ENCODE measurements around the gene MAB21L4.

The MAB21L4 gene

GRCh38 chr2:240895656-240896388 is at the start of gene MAB21L4:
MAB21L4 (minus strand) TSS chr2:240896156; CDS start chr2:240895997, 159 bp downstream.
- H3K27me3 Mint-ChIP-seq: no peaks in the 10 kb centered on the region
- H3K9me3 Mint-ChIP-seq: no peaks in the 10 kb centered on the region
- H3K36me3 Mint-ChIP-seq (ENCODE audit: low read depth): no peaks in the 10 kb centered on the region
- no peak within 1 kb of the TSS for H3K27ac Mint-ChIP-seq
- H3K4me1 Mint-ChIP-seq (ENCODE audit: low read depth): peaks cover 7% of the 10 kb centered on the region
- no peak within 1 kb of the TSS for H3K4me3 Mint-ChIP-seq

DNA sequence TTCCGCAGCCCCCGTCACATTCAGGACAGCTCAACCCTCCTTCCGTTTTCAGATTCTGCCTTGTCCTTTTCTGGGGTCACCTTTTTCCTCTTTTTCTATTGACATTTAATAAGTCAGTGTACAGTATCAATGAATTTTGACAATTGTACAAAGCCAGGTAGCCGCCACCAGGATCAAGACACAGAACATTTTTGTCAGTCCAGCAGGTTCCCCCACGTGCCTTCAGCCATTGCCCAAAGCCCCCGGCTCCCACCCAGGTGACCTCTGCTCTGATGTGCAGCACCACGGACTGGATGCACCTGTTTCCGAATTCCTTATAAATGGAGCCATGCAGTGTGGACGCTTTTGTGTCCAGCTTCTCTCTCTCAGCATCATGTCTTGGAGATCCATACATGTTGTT is 40.1 kb upstream of the MAB21L4 start:
- Mint-ChIP-seq H3K36me3 (ENCODE audit: low read depth) (no peaks in the 10 kb centered on the region), H3K4me1 (ENCODE audit: low read depth) (no peaks in the 10 kb centered on the region), H3K4me3 (no peak overlapping the region), H3K27me3 (peaks cover 20% of the 10 kb centered on the region), H3K9me3 (peaks cover 11% of the 10 kb centered on the region), H3K27ac (no peak overlapping the region)

- Mint-ChIP-seq H3K4me1 (ENCODE audit: low read depth) (no peaks in the 10 kb centered on the region), H3K4me3 (no peak overlapping the region), H3K27me3 (peaks cover 14% of the 10 kb centered on the region), H3K9me3 (peaks cover 11% of the 10 kb centered on the region), H3K36me3 (ENCODE audit: low read depth) (no peaks in the 10 kb centered on the region), H3K27ac (no peak overlapping the region)
These were observed 39.3 kb upstream of the MAB21L4 start for GRCh38 chr2:240935103-240935876.

- Mint-ChIP-seq H3K9me3 (peaks cover 11% of the 10 kb centered on the region), H3K27me3 (peaks cover 10% of the 10 kb centered on the region), H3K4me3 (no peak overlapping the region), H3K4me1 (ENCODE audit: low read depth) (no peaks in the 10 kb centered on the region), H3K27ac (no peak overlapping the region), H3K36me3 (ENCODE audit: low read depth) (no peaks in the 10 kb centered on the region)
These were observed 38.7 kb upstream of the MAB21L4 start for GRCh38 chr2:240934701-240935102.

DNA sequence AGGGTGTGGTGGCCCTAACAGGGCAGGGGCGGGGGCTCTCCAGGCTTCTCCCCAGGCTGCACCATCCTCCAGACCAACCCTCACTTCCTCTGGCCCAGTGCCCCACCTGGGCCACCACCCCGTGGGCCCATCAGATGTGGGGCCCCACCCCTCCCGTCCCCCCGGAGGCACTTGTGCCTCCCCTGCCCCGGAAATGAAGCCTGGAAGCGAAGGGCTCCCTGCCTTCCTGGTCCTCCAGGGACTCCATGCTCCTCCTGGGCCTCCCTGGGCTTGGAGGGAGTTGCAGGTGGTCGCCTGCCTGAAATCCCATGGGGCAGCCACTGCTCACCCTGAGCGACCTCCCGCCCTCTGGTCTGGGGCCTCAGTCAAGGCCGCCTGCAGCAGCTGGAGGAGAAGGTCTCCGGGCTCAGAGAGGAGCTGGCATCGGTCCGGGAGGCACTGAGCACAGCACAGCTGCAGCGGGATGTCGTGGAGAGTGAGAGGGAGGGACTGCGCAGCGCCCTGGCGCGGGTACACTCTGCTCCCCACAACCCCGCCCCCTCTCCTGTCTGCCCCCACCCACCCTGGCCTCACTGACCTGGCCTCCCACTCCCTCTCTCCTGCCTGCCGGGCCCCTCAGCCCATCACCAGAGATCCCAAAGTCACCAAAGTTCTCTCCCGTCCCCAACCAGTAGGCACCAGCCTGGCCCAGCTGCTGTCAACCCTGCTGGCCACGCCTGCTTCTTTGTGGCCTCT is 38.2 kb upstream of the MAB21L4 start:
- Mint-ChIP-seq H3K9me3 (peaks cover 11% of the 10 kb centered on the region), H3K27me3 (peaks cover 8% of the 10 kb centered on the region), H3K4me1 (ENCODE audit: low read depth) (no peaks in the 10 kb centered on the region), H3K4me3 (no peak overlapping the region), H3K27ac (no peak overlapping the region), H3K36me3 (ENCODE audit: low read depth) (no peaks in the 10 kb centered on the region)

DNA sequence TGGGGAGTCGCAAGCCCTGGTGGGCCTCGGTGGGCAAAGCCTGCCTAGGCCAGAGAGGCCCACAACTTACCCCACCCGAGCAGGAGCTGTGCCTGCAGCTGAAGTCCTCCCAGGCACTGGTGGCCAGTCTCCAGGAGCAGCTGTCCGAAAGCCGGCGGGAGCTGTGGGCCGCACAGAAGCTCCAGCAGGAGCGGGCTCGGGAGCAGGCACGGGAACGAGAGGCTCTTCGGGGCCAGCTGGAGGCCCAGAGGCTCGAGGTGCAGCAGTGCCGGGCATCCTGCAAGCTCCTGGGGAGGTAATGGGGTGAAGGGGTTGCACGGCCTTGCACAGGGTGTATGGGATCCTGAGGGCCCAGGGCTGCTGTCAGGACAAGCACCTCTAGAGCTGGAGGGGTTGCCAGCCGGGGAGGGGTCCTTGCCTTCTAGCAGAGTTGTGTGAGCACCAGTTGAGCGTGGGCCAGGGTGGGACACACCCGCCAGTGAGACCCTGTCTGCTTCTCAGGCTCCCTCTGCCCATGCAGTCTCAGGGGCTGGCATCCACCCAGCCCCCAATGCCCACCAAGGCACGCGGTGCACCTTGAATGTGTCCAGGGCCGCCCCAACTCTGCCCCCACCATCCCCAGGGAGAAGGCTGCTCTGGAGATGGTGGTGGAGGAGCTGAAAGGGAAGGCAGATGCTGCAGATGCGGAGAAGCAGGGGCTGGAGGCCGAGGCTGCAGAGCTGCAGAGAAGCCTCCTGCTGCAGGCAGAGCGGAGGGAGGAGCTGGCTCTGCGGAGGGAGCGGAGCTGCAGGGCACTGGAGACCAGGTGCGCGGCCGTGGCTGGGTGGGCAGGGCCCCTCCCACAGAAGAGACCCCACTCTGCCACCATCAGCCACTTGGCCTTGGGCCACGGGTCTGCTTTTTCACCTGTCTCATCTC is 37.4 kb upstream of the MAB21L4 start:
- Mint-ChIP-seq H3K9me3 (peaks cover 8% of the 10 kb centered on the region), H3K4me3 (no peak overlapping the region), H3K27ac (no peak overlapping the region), H3K4me1 (ENCODE audit: low read depth) (no peaks in the 10 kb centered on the region), H3K27me3 (peaks cover 5% of the 10 kb centered on the region), H3K36me3 (ENCODE audit: low read depth) (no peaks in the 10 kb centered on the region)

- Mint-ChIP-seq H3K27me3 (peaks cover 3% of the 10 kb centered on the region), H3K4me1 (ENCODE audit: low read depth) (no peaks in the 10 kb centered on the region), H3K4me3 (no peak overlapping the region), H3K9me3 (peaks cover 6% of the 10 kb centered on the region), H3K27ac (no peak overlapping the region), H3K36me3 (ENCODE audit: low read depth) (no peaks in the 10 kb centered on the region)
These were observed 36.7 kb upstream of the MAB21L4 start for GRCh38 chr2:240932724-240933047.

DNA sequence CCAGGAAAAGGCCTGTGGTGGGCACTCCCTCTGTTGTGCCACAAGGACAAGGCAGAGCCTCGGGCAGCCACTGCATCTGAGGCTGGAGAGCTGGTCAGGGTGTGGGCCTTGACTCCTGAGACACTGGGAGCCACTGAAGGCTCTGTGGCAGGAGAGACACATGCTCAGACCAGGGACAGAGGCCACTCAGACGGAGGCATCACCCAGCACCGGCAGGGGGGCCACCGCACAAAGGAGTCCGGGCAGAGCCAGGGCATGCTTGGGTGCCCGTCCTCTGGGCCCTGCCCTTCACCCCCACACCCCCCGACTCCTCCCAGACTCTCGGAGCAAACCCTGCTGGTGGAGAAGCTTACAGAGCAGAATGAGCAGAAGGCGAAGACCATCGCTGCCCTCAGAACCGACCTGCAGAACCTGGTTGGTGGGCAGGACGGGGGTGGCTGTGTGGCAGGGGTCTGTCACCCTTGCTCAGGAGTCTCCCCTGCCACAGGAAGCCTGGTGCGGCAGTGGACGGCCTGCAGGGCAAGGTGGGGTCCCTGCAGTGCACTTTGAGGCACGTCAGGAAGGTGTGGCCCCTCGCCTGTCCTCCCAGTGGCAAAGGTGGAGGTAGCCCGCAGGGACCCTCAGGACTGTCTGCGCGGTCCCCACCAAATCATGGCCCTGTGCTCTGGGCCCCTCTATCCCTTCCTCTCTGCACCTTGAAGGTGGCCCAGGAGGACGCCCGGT is 36.2 kb upstream of the MAB21L4 start:
- no peaks in the 10 kb centered on the region for H3K4me1 Mint-ChIP-seq (ENCODE audit: low read depth)
- no peaks in the 10 kb centered on the region for H3K36me3 Mint-ChIP-seq (ENCODE audit: low read depth)
- H3K27ac Mint-ChIP-seq: no peak overlapping the region
- H3K4me3 Mint-ChIP-seq: no peak overlapping the region
- H3K9me3 Mint-ChIP-seq: peaks cover 6% of the 10 kb centered on the region
- H3K27me3 Mint-ChIP-seq: no peaks in the 10 kb centered on the region

GRCh38 chr2:240931319-240931949 is 35.5 kb upstream of the MAB21L4 start:
- Mint-ChIP-seq H3K4me3 (no peak overlapping the region), H3K27me3 (no peaks in the 10 kb centered on the region), H3K36me3 (ENCODE audit: low read depth) (no peaks in the 10 kb centered on the region)

GRCh38 chr2:240930631-240931318 is 34.8 kb upstream of the MAB21L4 start:
- H3K36me3 Mint-ChIP-seq (ENCODE audit: low read depth): no peaks in the 10 kb centered on the region
- H3K9me3 Mint-ChIP-seq: no peaks in the 10 kb centered on the region
- H3K27me3 Mint-ChIP-seq: no peaks in the 10 kb centered on the region
- H3K4me1 Mint-ChIP-seq (ENCODE audit: low read depth): no peaks in the 10 kb centered on the region
- no peak overlapping the region for H3K4me3 Mint-ChIP-seq
- no peak overlapping the region for H3K27ac Mint-ChIP-seq

More at GRCh38 chr2:240931319-240931949, 35.5 kb upstream of the MAB21L4 start:
- Mint-ChIP-seq H3K27ac (no peak overlapping the region), H3K4me1 (ENCODE audit: low read depth) (no peaks in the 10 kb centered on the region), H3K9me3 (peaks cover 2% of the 10 kb centered on the region)

DNA sequence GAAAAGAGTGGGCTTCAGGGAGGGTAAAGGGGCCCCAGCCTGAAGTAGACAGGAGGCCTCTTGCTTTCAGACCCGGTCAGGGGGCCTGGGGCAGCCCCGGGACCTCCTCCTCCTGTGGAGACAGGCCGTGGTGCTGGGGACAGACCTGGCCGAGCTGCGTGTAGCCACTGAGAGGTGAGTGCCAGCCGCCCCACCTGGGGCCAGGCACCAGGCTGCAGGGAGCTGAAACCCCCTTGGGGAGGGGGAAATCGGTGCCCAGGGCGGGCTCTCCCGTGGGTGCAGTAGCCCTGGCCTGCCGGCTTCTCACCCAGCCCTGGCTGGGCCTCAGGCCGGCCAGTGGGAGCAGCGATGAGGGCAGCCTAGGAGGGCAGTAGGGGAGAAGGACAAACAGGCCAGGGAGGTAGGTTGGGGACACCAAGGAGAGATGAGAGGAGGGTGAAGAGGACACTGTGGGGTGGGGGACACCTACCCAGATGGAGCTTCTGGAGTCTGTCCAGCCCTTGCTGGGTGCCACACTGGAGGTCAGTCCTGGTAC is 34.2 kb upstream of the MAB21L4 start:
- Mint-ChIP-seq H3K9me3 (no peaks in the 10 kb centered on the region), H3K4me3 (no peak overlapping the region), H3K36me3 (ENCODE audit: low read depth) (no peaks in the 10 kb centered on the region), H3K4me1 (ENCODE audit: low read depth) (no peaks in the 10 kb centered on the region), H3K27ac (no peak overlapping the region), H3K27me3 (no peaks in the 10 kb centered on the region)

DNA sequence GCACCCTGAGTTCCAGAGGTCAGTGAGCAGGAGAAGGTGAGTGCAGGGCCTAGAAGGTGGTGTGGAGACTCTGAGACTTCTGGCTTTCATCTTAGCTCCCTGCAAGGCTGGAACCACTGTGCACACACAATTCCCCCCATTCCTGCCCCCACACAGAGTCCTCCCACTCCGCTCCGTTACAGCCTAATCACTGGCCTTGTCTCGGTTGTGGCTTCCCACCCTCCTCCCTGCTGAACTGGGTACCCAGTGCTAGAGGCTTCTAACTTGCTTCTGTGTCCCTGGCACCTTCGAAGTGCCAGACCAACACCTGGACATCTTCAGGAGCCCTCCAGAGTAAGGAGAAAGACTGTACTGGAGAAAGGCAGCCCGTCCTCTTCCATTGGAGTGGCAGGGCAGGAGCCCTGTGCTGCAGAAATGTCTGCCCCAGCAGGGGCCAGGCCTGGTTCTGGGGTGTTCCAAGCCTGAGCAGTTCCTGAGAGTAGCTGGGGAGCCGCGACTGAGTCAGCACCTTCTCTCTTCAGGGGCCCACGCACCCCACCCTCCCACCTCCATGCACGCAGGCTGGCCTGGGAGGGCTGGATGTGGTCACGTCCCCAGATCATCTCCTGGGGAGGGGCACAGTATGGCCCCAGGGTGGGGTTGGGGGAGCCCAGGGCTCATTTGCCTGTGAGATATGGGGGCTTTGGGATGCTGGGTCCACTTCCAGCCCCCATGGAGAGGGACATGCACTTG is 33.6 kb upstream of the MAB21L4 start:
- Mint-ChIP-seq H3K4me1 (ENCODE audit: low read depth) (no peaks in the 10 kb centered on the region), H3K27me3 (no peaks in the 10 kb centered on the region), H3K36me3 (ENCODE audit: low read depth) (no peaks in the 10 kb centered on the region), H3K9me3 (no peaks in the 10 kb centered on the region), H3K27ac (no peak overlapping the region), H3K4me3 (no peak overlapping the region)

Measured in stimulated activated naive CD8-positive, alpha-beta T cell treated with anti-CD3 and anti-CD28 coated beads, Interleukin-15, Interleukin-2, amounts not matched to agents 100 ng/mL and 50 ng/mL, for 24 hours (primary cell).